Mammary epithelial cell (primary cell): ENCODE measurements around the gene SORBS1.

Experiments used
- CTCF ChIP-seq, 2 donors: IDR thresholded peaks in 1 of 2; conservative IDR thresholded peaks in 1 of 2; 2 replicates each; pipeline ENCODE4 v1.5.1; 2011 to 2012; ENCODE audit warnings: inconsistent platforms in 2 of 2, low read length in 2 of 2, mild to moderate bottlenecking in 2 of 2, control low read depth in 1 of 2, low read depth in 1 of 2; ENCODE audit not compliant: insufficient read depth in 1 of 2; ENCODE audit errors: extremely low read depth in 1 of 2
- EZH2 ChIP-seq: IDR thresholded peaks from 2 replicates; pipeline ENCODE4 v1.6.1; 2012; ENCODE audit warnings: low read length, inconsistent platforms, borderline replicate concordance

- TF ChIP-seq EZH2 (no peak), CTCF (conservative IDR thresholded peaks at IDR 0.05 in 1 of 2, IDR thresholded peaks at IDR 0.05 in 1 of 2; ENCODE audit: extremely low read depth in 1 of 2, insufficient read depth in 1 of 2, low read depth in 1 of 2, low read length in 2 of 2) (no peak)
These were observed 29.2 kb downstream of the SORBS1 start for GRCh38 chr10:95531994-95532399.
